GM21529 (cell line): Measurements from ENCODE around the gene TMEM14C.
A peak's percentile ranks its signal among the peaks of the same experiment; 100 is the strongest.
"Not testable (repeated sequence)": the region's sequence is repeated elsewhere in the genome, so short reads cannot be mapped to it uniquely, and the experiment has no call there.

Source experiments
- ATAC-seq: cut with Tn5 transposase; IDR thresholded peaks from one replicate; pipeline ENCODE4 v1.9.1; 2021; ENCODE audit not compliant: unreplicated experiment

TMEM14C gene

GRCh38 chr6:10720960-10721849 lies 1.7 kb upstream of the TMEM14C start:
- not testable (repeated sequence) for ATAC-seq

- ATAC-seq, result no peak
These were observed 860 bp upstream of the TMEM14C start for GRCh38 chr6:10721850-10722569.

- no peak for ATAC-seq
These were observed 375 bp upstream of the TMEM14C start for GRCh38 chr6:10722570-10722819.

- no peak for ATAC-seq
These were observed 654 bp downstream of the TMEM14C start for GRCh38 chr6:10723567-10723881.

GRCh38 chr6:10725044-10725443 lies 2.2 kb downstream of the TMEM14C start:
- ATAC-seq, result no peak

- ATAC-seq, result no peak
These were observed 2.8 kb downstream of the TMEM14C start for GRCh38 chr6:10725716-10726115.

GRCh38 chr6:10730254-10730653 lies 7.4 kb downstream of the TMEM14C start:
- no peak for ATAC-seq

GRCh38 chr6:10733151-10733715 lies 10.4 kb downstream of the TMEM14C start:
- ATAC-seq, result no peak

- no peak for ATAC-seq
These were observed 11.0 kb downstream of the TMEM14C start for GRCh38 chr6:10733863-10734262.

- no peak for ATAC-seq
These were observed 13.9 kb downstream of the TMEM14C start for GRCh38 chr6:10736731-10737130.

GRCh38 chr6:10740061-10740460 lies 17.2 kb downstream of the TMEM14C start:
- no peak for ATAC-seq

GRCh38 chr6:10741643-10742042 lies 18.8 kb downstream of the TMEM14C start:
- not testable (repeated sequence) for ATAC-seq

- no peak for ATAC-seq
These were observed 19.4 kb downstream of the TMEM14C start for GRCh38 chr6:10742251-10742650.

GRCh38 chr6:10743515-10743914 lies 20.6 kb downstream of the TMEM14C start:
- ATAC-seq, result no peak

GRCh38 chr6:10745116-10745515 lies 22.2 kb downstream of the TMEM14C start:
- no peak for ATAC-seq

GRCh38 chr6:10746915-10747250 lies 24.0 kb downstream of the TMEM14C start:
- ATAC-seq, result no peak

GRCh38 chr6:10747251-10747972 lies 24.5 kb downstream of the TMEM14C start, which contains the start of gene TMEM14B:
TMEM14B (plus strand) TSS chr6:10747805; CDS start chr6:10749246, 1,441 bp downstream.
- peak; percentile 96 for ATAC-seq

- ATAC-seq, result no peak
These were observed 26.9 kb downstream of the TMEM14C start for GRCh38 chr6:10749734-10750133.

GRCh38 chr6:10750568-10750967 lies 27.7 kb downstream of the TMEM14C start:
- ATAC-seq, result not testable (repeated sequence)

- not testable (repeated sequence) for ATAC-seq
These were observed 28.9 kb downstream of the TMEM14C start for GRCh38 chr6:10751757-10752156.

- ATAC-seq, result no peak
These were observed 33.2 kb downstream of the TMEM14C start for GRCh38 chr6:10756085-10756484.
